Measurements from ENCODE around the gene TRPC4.

Gene TRPC4

GRCh38 chr13:37869756-37870488 is at the start of gene TRPC4:
Gene TRPC4 (minus strand): TSS chr13:37869772. CDS start chr13:37783333, 86,439 bp downstream.
- no peak for DNase-seq (ENCODE audit: low read depth)

GRCh38 chr13:37918751-37919150 is 49.2 kb upstream of the TRPC4 start:
- no peak for DNase-seq (ENCODE audit: low read depth)

DNA sequence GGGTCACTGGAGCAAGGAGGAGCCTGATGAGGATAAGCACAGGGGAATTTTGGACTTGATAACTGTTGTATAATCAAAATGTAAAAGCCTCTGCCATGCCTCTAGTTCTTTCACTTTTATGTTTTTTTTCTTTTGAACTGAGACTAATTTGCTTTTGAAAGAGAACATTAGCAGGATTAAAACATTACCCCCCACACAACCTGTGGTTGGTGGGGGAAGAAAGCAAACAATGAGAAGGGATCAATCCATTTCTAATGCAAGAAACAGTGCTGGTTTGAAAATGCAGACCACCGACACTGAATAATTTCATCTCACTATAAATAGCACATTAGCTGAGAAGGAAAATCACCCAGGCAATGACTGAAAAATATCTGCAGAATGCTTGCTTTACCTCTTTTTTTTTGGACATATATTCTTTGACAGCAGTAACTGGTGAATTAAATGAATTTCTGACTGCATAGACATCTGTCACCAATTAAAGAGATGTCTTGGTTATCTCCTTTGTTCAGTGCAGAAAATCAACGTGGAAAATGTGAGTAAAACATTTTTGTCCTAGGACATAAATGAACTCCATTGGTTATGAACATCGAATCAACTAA is 48.6 kb upstream of the TRPC4 start:
- no peak for DNase-seq (ENCODE audit: low read depth)

DNA sequence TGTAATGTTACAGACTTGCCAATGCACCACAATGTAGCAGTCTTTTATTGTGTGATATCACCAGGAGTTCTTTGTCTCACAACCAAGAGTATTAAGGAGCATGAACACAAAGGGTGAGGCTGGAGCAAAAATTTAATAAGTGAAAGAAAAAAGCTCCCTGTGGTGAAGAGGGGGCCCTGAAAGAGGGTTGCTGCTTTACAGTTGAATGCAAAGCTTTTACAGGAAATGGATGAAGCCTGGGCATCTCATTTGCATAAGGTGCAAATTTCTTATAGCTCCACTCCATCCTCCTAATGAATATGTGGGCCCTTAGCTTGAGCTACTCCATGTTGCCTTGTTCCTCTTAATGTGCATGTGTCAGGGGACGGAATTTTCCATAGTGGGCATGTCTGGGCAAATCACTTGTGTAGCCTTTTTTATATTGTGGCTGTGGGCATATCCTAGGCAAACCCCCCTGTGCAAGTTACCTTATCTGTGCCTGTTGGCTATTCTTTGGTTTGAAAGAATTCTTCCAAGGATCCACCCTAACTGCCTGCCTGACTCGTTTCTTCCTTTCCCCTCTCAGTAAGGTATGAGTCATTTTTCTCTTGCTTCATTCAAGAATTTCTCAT is 45.3 kb upstream of the TRPC4 start:
- no peak for DNase-seq (ENCODE audit: low read depth)

- DNase-seq (ENCODE audit: low read depth): no peak
Observed at GRCh38 chr13:37910790-37911189, 41.2 kb upstream of the TRPC4 start.

- DNase-seq (ENCODE audit: low read depth): no peak
Observed at GRCh38 chr13:37906880-37907279, 37.3 kb upstream of the TRPC4 start.

DNA sequence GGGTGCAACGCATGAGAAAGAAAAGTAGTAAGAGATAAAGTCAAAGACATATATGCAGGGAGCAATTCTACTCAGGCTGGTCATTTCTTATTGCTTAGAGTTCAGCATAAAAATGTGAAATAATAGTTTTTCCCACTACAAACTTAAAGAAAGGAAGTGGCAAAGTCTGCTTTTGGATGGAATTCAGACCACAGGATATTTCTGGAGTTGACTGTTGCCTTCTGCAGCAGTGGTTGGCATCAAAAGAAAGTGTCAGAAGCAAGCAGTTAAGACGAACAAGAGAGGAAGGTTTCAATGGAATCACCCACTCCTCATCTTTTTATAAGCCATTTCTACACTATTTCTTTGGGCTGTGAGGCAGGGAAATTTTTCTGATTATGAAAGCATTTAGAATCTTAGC is 36.2 kb upstream of the TRPC4 start:
- no peak for DNase-seq (ENCODE audit: low read depth)

GRCh38 chr13:37899753-37900152 is 30.2 kb upstream of the TRPC4 start:
- no peak for DNase-seq (ENCODE audit: low read depth)

- no peak for DNase-seq (ENCODE audit: low read depth)
Observed at GRCh38 chr13:37893321-37893720, 23.7 kb upstream of the TRPC4 start.

GRCh38 chr13:37889820-37890219 is 20.2 kb upstream of the TRPC4 start:
- no peak for DNase-seq (ENCODE audit: low read depth)

DNA sequence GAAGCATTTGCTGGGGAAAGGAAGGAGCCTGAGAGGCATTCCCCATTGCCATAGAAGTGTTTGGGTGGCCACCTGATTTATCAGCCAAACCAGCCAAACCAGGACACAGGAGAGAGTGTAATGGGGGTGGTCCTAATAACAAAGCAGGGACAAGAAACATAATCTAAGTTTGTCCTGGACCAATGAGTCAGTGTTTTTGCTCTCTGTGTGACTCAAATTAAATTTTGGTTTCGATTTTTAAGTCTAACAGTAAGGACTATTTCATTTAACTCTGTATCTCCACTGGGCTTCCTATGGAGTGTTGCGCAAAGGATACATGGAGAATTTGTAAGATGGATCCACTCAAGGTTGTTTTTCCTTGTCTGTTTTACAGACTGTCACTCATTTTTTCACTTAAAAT is 19.5 kb upstream of the TRPC4 start:
- DNase-seq (ENCODE audit: low read depth): no peak

GRCh38 chr13:37886879-37887278 is 17.3 kb upstream of the TRPC4 start:
- DNase-seq (ENCODE audit: low read depth): no peak

- no peak for DNase-seq (ENCODE audit: low read depth)
Observed at GRCh38 chr13:37884674-37885073, 15.1 kb upstream of the TRPC4 start.

GRCh38 chr13:37884026-37884425 is 14.5 kb upstream of the TRPC4 start:
- no peak for DNase-seq (ENCODE audit: low read depth)

- DNase-seq (ENCODE audit: low read depth): no peak
Observed at GRCh38 chr13:37878921-37879320, 9.3 kb upstream of the TRPC4 start.

DNA sequence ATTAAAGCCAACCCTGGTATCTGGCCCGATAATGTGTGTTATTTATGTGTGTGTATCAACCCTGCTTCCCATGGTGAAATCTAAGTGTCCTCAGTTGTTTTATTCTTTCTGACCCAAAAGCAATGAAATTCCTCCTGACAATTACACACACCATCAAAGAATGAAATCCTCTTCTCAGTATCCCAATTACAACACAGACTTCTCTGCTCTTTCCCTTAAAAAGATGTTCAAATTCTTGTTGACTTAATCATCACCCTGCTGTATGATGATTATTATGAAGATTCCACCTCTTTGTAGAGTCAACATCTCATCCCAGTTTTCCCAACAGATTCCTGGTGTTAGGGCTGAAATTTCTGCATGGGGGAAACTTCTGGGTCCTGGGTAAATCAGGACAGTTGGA is 8.9 kb upstream of the TRPC4 start:
- no peak for DNase-seq (ENCODE audit: low read depth)

- no peak for DNase-seq (ENCODE audit: low read depth)
Observed at GRCh38 chr13:37870895-37871550, 1.5 kb upstream of the TRPC4 start.

DNA sequence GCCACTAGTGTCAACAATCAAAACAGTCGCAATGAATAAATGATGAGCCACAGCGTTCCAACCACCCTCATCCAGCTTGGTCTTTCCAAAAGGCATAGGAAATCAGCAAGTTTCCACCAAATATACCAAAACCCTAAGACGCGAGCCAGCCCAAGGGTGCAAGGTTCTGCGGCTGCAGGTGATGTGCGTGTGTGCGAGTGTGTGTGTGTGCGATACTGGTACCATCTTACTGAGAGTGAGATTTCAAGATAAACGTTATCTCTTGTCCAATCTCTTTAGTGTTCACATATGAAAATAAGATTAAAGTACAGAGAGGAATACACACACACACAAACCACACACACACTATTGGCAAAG is 895 bp upstream of the TRPC4 start:
- no peak for DNase-seq (ENCODE audit: low read depth)

DNA sequence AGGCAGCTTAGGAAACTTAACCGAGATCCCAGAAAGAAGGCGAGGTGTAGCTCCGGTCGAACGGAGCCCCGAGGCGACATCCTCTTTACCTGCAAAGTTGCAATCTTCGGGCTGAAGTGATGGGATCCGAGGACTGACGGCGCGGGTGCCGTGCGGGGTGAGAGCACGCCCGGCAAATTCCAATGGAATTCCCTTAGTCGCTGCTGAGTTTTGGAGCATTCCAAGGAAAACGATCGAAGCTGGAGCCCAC is 141 bp downstream of the TRPC4 start:
- no peak for DNase-seq (ENCODE audit: low read depth)

- no peak for DNase-seq (ENCODE audit: low read depth)
Observed at GRCh38 chr13:37868691-37869505, 674 bp downstream of the TRPC4 start.

DNA sequence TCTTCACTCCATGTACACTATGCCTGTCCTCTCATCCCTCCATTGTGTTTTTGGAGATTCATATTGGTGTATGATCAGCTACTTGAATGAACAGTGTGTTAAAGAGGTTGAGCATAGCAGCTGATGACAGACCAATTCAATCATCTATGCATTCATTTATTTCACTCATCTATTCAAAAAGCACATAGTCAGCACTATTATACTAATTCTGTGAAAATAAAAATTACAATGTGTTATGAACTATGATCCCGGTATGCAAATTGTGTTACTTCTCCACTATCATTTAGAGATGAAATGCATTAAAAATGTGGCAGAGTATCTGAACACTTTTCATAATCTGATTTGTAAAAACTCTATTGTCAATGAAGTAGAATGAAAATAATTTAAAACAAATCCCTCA is 5.9 kb downstream of the TRPC4 start:
- no peak for DNase-seq (ENCODE audit: low read depth)

DNA sequence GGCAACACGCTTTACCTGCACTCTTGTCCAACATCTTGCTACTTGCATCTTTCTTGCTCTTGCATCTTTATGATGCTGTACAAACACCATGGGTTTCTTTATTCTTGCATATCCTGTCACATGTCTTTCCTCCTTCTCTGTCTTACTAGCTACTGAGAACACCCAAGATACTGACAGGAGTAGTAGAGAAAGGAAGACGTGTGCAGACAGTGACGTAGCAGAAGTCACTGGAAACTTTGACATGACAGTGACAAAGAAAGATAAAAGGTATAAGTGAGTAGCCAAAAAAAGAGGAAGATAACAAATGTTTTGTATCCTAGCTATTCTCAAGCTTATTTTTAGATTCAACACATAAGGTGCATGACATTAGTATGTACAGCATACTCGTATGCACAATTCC is 34.2 kb downstream of the TRPC4 start:
- DNase-seq (ENCODE audit: low read depth): no peak

DNA sequence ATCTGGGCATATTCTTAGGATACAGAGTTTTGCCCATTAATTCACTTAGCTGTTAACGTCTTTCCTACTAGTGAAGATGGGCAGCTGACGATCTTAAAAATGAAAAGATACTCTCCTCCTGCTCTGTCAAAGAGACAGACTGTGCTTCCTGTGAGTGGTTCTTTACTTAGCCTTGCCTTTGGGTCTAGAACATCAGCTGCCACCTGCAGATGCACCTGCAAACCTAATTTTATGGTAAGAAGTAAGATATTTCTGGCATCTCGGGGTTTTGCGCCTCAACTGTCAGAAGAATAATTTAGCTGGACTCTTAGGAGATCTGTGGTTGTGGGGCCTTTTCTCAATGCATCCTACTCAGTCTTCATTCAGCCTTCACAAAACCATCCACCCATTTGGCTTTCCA is 36.2 kb downstream of the TRPC4 start:
- DNase-seq (ENCODE audit: low read depth): no peak
